ENCODE data around the gene CERS4. TPM values are rescaled to one million over a fixed set of nuclear protein-coding genes. Genes with fewer than 3 reads are reported as not detected.

Gene CERS4
- total and polyA plus RNA-seq, 2 donors from 2014 or later = 36.5 to 65.5 TPM

DNA sequence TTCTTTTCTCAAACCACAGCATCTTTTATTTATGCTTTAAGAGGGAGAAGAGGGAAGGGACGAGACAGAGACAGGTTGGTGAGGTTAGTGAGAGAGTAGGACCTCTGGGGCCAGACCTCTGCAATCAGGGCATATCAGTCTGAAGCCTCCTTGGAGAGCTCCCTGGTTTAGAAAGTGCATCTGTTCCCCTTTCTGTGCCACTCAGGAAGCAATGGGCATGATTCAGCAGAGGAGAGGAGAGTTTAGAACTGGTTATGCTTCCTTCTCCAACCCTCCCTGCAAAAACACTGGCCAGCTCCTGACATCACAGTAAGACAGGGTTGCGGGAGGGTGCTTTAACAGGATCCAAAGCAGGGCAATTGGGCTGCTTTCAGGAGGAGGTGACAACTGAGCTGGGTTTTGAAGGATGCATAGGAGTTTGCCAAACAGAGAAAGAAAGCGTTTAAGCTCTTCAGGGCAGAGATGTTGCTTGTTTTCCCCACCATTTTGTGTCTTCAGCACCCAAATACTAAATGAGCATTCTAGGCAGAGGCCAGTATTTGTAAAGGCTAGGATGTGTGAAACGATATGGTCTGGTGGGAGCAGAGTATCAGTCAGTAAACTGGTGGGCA is 33.1 kb downstream of the CERS4 start:
- DNase-seq (no peak), FAIRE-seq (no peak)
- TF ChIP-seq, protein P1, sequence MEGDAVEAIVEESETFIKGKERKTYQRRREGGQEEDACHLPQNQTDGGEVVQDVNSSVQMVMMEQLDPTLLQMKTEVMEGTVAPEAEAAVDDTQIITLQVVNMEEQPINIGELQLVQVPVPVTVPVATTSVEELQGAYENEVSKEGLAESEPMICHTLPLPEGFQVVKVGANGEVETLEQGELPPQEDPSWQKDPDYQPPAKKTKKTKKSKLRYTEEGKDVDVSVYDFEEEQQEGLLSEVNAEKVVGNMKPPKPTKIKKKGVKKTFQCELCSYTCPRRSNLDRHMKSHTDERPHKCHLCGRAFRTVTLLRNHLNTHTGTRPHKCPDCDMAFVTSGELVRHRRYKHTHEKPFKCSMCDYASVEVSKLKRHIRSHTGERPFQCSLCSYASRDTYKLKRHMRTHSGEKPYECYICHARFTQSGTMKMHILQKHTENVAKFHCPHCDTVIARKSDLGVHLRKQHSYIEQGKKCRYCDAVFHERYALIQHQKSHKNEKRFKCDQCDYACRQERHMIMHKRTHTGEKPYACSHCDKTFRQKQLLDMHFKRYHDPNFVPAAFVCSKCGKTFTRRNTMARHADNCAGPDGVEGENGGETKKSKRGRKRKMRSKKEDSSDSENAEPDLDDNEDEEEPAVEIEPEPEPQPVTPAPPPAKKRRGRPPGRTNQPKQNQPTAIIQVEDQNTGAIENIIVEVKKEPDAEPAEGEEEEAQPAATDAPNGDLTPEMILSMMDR (IDR thresholded peaks at IDR 0.05; ENCODE audit: borderline replicate concordance, extremely low read depth, insufficient read depth) = no peak
- intact Hi-C loops (cut with DNase I) = no loop called here
- Histone ChIP-seq H3K27me3 (ENCODE audit: control insufficient read depth, insufficient read depth, low read length) (no peaks in the 10 kb centered on the region), H3K4me1 (ENCODE audit: control insufficient read depth in 2 of 3, insufficient read depth in 2 of 3, low read depth in 1 of 3, low read length in 3 of 3) (peaks cover 0 to 14% (median 10%) of the 10 kb centered on the region in 3 donors), H3K36me3 (ENCODE audit: control insufficient read depth in 2 of 3, insufficient read depth in 3 of 3, low read length in 3 of 3) (no peaks in the 10 kb centered on the region), H3K9me3 (ENCODE audit: control insufficient read depth in 2 of 3, insufficient read depth in 1 of 3, low read length in 3 of 3) (no peaks in the 10 kb centered on the region), H3K27ac (ENCODE audit: low read depth in 2 of 2, low read length in 2 of 2) (no peak overlapping the region), H3K4me3 (ENCODE audit: low read length in 3 of 3) (no peak overlapping the region), H3K9ac (ENCODE audit: low read length in 3 of 3) (no peak overlapping the region)

DNA sequence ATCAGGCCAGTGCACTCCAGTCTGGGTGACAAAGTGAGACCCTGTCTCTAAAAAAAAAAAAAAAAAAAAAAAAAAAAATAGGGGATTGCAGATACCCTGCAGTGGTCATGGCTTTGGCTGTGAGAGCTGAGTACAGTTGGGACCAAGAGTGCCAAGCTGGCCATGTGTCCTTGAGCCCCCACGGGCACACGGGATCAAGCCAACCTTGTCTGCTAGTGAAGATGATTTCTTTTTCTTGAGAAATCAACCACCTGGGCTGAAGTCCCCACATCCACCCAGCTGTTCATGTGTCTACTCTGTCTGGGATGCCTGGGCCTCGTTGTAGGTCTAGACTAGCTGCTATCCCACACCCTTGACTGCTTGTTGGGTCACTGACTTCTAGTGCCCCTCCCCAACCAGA is 34.0 kb downstream of the CERS4 start:
- H3K4me1 ChIP-seq (ENCODE audit: control insufficient read depth in 2 of 3, insufficient read depth in 2 of 3, low read depth in 1 of 3, low read length in 3 of 3) = peaks cover 0 to 14% (median 10%) of the 10 kb centered on the region in 3 donors
- H3K27me3 ChIP-seq (ENCODE audit: control insufficient read depth, insufficient read depth, low read length) = no peaks in the 10 kb centered on the region
- H3K36me3 ChIP-seq (ENCODE audit: control insufficient read depth in 2 of 3, insufficient read depth in 3 of 3, low read length in 3 of 3) = no peaks in the 10 kb centered on the region
- DNase-seq = no peak
- intact Hi-C loops (cut with DNase I) = no loop called here
- H3K4me3 ChIP-seq (ENCODE audit: low read length in 3 of 3) = no peak overlapping the region
- H3K9ac ChIP-seq (ENCODE audit: low read length in 3 of 3) = no peak overlapping the region
- TF ChIP-seq, protein P1 (IDR thresholded peaks at IDR 0.05; ENCODE audit: borderline replicate concordance, extremely low read depth, insufficient read depth) = no peak
- no peaks in the 10 kb centered on the region for H3K9me3 ChIP-seq (ENCODE audit: control insufficient read depth in 2 of 3, insufficient read depth in 1 of 3, low read length in 3 of 3)
- no peak overlapping the region for H3K27ac ChIP-seq (ENCODE audit: low read depth in 2 of 2, low read length in 2 of 2)
- FAIRE-seq = no peak

DNA sequence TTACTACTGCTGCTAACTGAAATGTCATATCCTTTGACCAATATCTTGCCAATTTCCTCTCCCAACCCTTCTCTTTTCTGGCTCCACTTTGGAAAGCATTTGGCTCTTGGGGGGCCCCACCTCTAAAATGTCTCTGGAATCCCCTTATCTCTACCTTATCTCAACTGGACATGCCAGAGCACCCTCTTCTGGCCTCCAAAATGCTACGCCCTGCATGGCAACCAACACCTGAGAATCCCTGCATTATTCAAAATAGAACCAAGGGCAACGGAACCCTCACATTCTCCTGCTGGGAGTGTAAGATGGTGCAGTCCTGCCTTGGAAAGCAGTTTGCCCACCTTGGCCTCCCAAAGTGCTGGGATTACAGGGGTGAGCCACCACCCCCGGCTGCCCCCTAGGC is 35.3 kb downstream of the CERS4 start:
- H3K36me3 ChIP-seq (ENCODE audit: control insufficient read depth in 2 of 3, insufficient read depth in 3 of 3, low read length in 3 of 3) = no peaks in the 10 kb centered on the region
- H3K9me3 ChIP-seq (ENCODE audit: control insufficient read depth in 2 of 3, insufficient read depth in 1 of 3, low read length in 3 of 3) = no peaks in the 10 kb centered on the region
- FAIRE-seq = no peak
- H3K4me3 ChIP-seq (ENCODE audit: low read length in 3 of 3) = no peak overlapping the region
- peaks cover 0 to 14% (median 10%) of the 10 kb centered on the region in 3 donors for H3K4me1 ChIP-seq (ENCODE audit: control insufficient read depth in 2 of 3, insufficient read depth in 2 of 3, low read depth in 1 of 3, low read length in 3 of 3)
- H3K27ac ChIP-seq (ENCODE audit: low read depth in 2 of 2, low read length in 2 of 2) = no peak overlapping the region
- no peaks in the 10 kb centered on the region for H3K27me3 ChIP-seq (ENCODE audit: control insufficient read depth, insufficient read depth, low read length)
- H3K9ac ChIP-seq (ENCODE audit: low read length in 3 of 3) = no peak overlapping the region
- DNase-seq = no peak
- TF ChIP-seq, protein P1 (IDR thresholded peaks at IDR 0.05; ENCODE audit: borderline replicate concordance, extremely low read depth, insufficient read depth) = no peak
- intact Hi-C loops (cut with DNase I) = no loop called here

Measured in kidney (tissue), 14 donors.